HG02798 (cell line): ENCODE data around the gene URM1.

Source experiments
- ATAC-seq: cut with Tn5 transposase; IDR thresholded peaks from one replicate; pipeline ENCODE4 v1.9.1; 2021; ENCODE audit warnings: mild to moderate bottlenecking; ENCODE audit not compliant: unreplicated experiment, poor library complexity

The URM1 gene

GRCh38 chr9:128344931-128345605 is 26.1 kb upstream of the URM1 start:
- ATAC-seq: no peak

- no peak for ATAC-seq
Observed at GRCh38 chr9:128349125-128349524, 22.0 kb upstream of the URM1 start.

DNA sequence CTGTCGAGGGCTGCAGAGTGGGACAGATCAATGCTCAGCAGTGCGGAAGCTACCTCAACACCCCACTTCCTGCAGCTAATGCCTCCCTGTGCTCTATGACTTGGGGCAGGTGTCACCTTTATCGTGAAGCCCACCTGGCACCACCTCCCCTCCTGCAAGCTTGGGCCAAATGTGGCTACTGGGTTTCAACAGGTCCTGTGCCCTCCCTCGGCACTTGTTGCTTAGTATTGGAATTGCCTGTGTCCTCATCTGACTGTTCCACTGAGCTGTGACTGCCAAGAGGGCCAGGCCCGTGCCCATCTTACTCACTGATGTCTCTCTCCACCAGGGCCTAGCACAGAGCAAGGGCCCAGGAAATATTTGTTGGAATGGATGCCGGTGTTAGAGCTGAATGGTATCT is 21.4 kb upstream of the URM1 start:
- no peak for ATAC-seq

- no peak for ATAC-seq
Observed at GRCh38 chr9:128355451-128355850, 15.7 kb upstream of the URM1 start.

GRCh38 chr9:128358090-128358489 is 13.1 kb upstream of the URM1 start:
- no peak for ATAC-seq

- ATAC-seq: no peak
Observed at GRCh38 chr9:128358861-128359260, 12.3 kb upstream of the URM1 start.

DNA sequence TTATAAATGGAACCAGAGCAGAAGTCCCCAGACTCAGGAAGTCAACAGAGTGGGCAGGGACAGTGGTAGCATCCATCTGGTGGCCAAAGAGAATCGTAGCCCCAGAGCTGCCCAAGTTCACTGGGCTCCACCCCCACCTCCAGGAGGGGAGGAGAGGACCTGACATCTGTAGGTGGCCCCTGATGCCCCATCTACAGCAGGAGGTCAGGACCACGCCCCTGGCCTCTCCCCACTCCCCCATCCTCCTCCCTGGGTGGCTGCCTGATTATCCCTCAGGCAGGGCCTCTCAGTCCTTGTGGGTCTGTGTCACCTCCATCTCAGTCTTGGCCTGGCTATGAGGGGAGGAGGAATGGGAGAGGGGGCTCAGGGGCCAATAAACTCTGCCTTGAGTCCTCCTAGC is 10.3 kb upstream of the URM1 start:
- ATAC-seq: no peak

GRCh38 chr9:128361296-128361985 is 9.7 kb upstream of the URM1 start:
- ATAC-seq: no peak

- ATAC-seq: peak; percentile 70
Observed at GRCh38 chr9:128361986-128362646, 9.1 kb upstream of the URM1 start.

DNA sequence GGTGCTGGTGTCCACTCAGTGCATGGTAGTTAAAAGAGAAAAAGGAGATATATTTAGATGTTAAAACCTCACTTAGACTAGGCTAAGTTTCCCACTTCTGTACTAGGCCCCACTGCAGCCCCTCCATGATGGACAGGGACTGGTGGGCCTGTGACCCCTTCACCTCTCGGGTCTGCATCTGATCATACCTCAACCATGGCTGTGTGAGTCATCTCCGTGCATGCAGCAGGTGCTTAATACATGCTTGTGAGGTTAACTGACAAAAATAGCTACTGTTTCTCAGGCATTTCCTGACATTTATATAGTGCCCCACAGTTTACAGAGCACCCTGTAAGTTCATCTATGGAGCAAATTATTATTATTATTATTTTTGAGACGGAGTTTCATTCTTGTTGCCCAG is 8.4 kb upstream of the URM1 start:
- ATAC-seq: no peak

- no peak for ATAC-seq
Observed at GRCh38 chr9:128365525-128365924, 5.6 kb upstream of the URM1 start.

- ATAC-seq: no peak
Observed at GRCh38 chr9:128369024-128369706, 2.0 kb upstream of the URM1 start.

GRCh38 chr9:128370367-128370751 is 815 bp upstream of the URM1 start:
- no peak for ATAC-seq

DNA sequence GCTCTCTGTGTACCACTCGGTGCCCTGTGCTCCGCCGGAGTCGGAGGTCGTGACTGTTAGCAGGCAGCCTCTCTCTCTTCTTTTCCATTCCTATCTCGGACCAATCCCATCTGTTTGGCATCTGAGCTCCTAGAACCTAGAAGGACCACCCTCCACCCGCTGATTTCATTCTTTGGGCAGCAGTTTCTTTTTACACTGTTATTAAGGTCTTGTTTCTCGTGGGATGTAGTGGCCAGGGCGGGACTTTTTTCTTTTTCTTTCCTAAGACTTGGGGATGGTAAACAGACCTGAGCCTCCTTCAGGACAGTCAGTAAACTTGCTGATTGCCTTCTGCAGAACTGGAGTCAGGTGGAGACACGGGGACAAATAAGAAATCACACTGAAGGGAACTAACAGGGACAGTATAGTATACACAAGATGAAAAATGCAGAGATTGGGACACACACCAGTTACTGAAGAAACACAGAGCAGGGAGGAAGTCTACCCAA is 500 bp downstream of the URM1 start:
- no peak for ATAC-seq

DNA sequence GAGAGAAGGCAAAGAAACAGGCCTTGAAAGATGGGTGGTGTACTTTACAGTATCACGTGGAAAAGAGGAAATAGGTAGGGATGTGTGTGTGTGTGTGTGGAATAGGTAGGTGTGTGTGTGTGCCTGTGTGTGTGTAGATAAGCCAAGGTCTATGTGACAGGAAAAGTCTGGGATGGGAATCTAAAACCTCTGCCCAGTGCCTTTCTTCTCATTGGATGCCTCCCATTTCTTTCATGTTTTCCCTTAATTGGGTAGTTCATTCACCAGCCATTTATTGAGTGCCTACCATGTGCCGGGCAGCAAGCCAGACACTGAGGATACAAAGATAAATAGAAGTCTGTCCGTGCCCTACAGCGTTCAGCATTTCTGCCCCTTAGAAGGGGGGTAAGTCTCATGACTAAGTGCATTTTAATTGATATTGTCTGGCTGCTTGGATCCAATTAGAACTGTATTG is 1.0 kb downstream of the URM1 start:
- no peak for ATAC-seq

- ATAC-seq: no peak
Observed at GRCh38 chr9:128372784-128373183, 1.6 kb downstream of the URM1 start.

DNA sequence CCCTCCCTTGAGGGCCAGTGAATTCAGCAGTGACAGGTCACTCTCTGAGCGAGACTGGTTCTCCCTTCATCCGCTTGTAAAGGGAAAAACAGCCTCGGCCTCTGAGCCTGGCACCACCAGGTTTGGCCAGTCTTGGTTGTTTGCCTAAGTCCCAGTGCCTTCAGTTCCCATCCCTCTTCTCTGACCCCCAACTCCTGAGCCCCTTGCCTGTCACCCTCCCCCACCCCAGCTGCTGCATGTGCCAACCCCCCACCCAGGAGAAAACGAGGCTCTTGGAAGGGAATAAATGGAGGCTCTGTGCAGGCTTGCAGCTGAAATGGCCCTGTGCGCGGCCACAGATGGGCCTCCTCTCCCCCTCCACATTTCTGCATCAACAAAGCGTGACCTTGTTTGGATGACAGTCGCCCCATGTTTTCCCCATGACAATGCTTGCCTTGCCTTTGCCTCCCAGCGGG is 3.1 kb downstream of the URM1 start:
- no peak for ATAC-seq

- ATAC-seq: no peak
Observed at GRCh38 chr9:128375865-128376264, 4.7 kb downstream of the URM1 start.

- no peak for ATAC-seq
Observed at GRCh38 chr9:128382261-128382660, 11.1 kb downstream of the URM1 start.

GRCh38 chr9:128383007-128383753 is 12.0 kb downstream of the URM1 start:
- ATAC-seq: no peak
